IMR-90 (cell line): ENCODE measurements around the gene UBASH3B. TPM values are rescaled to one million over a fixed set of nuclear protein-coding genes. Genes with fewer than 3 reads are reported as not detected.

ENCODE experiments used
- ATAC-seq: fragments of 200-7000 bp; cut with Tn5 transposase; 2 replicates; pipeline ENCODE4 v1.9.1; 2020; ENCODE audit warnings: low read depth, mild to moderate bottlenecking, moderate library complexity
- BruUV-seq: library from RNA; stranded (reverse); fragments of 400-500 nt; replicated peaks from 2 replicates; lab custom pipeline; 2021; lab: Mats Ljungman, UMichigan
- CTCF ChIA-PET: fragments of 300-600 bp; formaldehyde crosslinking; extraction: SDS; loops from one replicate; lab custom pipeline; 2021; ENCODE audit warnings: antibody characterized with exemption; lab: Yijun Ruan, JAX
- POLR2A ChIA-PET: fragments of 300-600 bp; sonication (Branson Sonifier 250); formaldehyde crosslinking; loops from one replicate; lab custom pipeline; 2022; ENCODE audit warnings: antibody characterized with exemption; ENCODE audit not compliant: unreplicated experiment; lab: Charles Lee
- DNase-seq: peaks from one replicate; pipeline ENCODE4 v3.0.0; 2013
- H2AFZ ChIP-seq: replicated peaks from 2 replicates; pipeline ENCODE3; 2013; ENCODE audit warnings: low read length, mild to moderate bottlenecking; ENCODE audit not compliant: poor library complexity
- H2AK5ac ChIP-seq: 2 replicates; pipeline ENCODE4 v1.6.1; 2013; ENCODE audit warnings: low read depth, low read length, inconsistent platforms
- H2AK9ac ChIP-seq: replicated peaks from 2 replicates; pipeline ENCODE3; 2013; ENCODE audit warnings: mild to moderate bottlenecking, low read depth, low read length, moderate library complexity; ENCODE audit not compliant: poor library complexity
- H2BK120ac ChIP-seq: 2 replicates; pipeline ENCODE4 v1.6.1; 2013; ENCODE audit warnings: low read depth, low read length, inconsistent platforms
- H2BK15ac ChIP-seq: 3 replicates; pipeline ENCODE4 v1.6.1; 2013; ENCODE audit warnings: low read depth, low read length, inconsistent platforms
- H2BK20ac ChIP-seq: 2 replicates; pipeline ENCODE4 v1.6.1; 2013; ENCODE audit warnings: low read depth, mild to moderate bottlenecking, inconsistent platforms, low read length, moderate library complexity
- H2BK5ac ChIP-seq: 2 replicates; pipeline ENCODE4 v1.6.1; 2013; ENCODE audit warnings: mild to moderate bottlenecking, low read depth, low read length, inconsistent platforms; ENCODE audit not compliant: poor library complexity, severe bottlenecking
- H3K14ac ChIP-seq: replicated peaks from 2 replicates; pipeline ENCODE4 v1.6.1; 2013; ENCODE audit warnings: low read depth, low read length, inconsistent platforms
- H3K18ac ChIP-seq: 2 replicates; pipeline ENCODE4 v1.6.1; 2013; ENCODE audit warnings: low read depth, low read length, control low read depth
- H3K23ac ChIP-seq: 2 replicates; pipeline ENCODE4 v1.6.1; 2013; ENCODE audit warnings: low read depth, low read length, inconsistent platforms
- H3K27ac ChIP-seq: 2 replicates; pipeline ENCODE4 v1.5.1; 2013; ENCODE audit warnings: mild to moderate bottlenecking, control low read depth, low read length; ENCODE audit not compliant: insufficient read depth
- H3K27me3 ChIP-seq: 2 replicates; pipeline ENCODE4 v1.6.1; 2013; ENCODE audit warnings: low read length; ENCODE audit not compliant: control insufficient read depth, insufficient read depth
- H3K36me3 ChIP-seq: 2 replicates; pipeline ENCODE4 v1.6.1; 2013; ENCODE audit warnings: low read length, mixed read lengths; ENCODE audit not compliant: control insufficient read depth, insufficient read depth
- H3K4ac ChIP-seq: 2 replicates; pipeline ENCODE4 v1.6.1; 2013; ENCODE audit warnings: low read depth, low read length, inconsistent platforms
- H3K4me1 ChIP-seq: 2 replicates; pipeline ENCODE4 v1.6.1; 2013; ENCODE audit warnings: low read length, mixed read lengths; ENCODE audit not compliant: control insufficient read depth, insufficient read depth
- H3K4me2 ChIP-seq: 2 replicates; pipeline ENCODE4 v1.6.1; 2013; ENCODE audit warnings: low read depth, mild to moderate bottlenecking, control low read depth, low read length, moderate library complexity
- H3K4me3 ChIP-seq: 2 replicates; pipeline ENCODE4 v1.5.1; 2013; ENCODE audit warnings: low read depth, mild to moderate bottlenecking, control low read depth, low read length, moderate library complexity; ENCODE audit not compliant: insufficient read depth
- H3K56ac ChIP-seq: 2 replicates; pipeline ENCODE4 v1.6.1; 2013; ENCODE audit warnings: low read length, inconsistent platforms; ENCODE audit not compliant: insufficient read depth; ENCODE audit errors: extremely low read depth
- H3K79me1 ChIP-seq, 2 experiments: 2 replicates each; pipeline ENCODE4 v1.6.1; 2013; ENCODE audit warnings: low read length in 2 of 2, inconsistent platforms in 1 of 2, low read depth in 1 of 2
- H3K9ac ChIP-seq: 2 replicates; pipeline ENCODE4 v1.6.1; 2013; ENCODE audit warnings: low read depth, low read length, control low read depth
- H3K9me1 ChIP-seq: 2 replicates; pipeline ENCODE4 v1.6.1; 2013; ENCODE audit warnings: low read length, inconsistent platforms; ENCODE audit not compliant: insufficient read depth
- H3K9me3 ChIP-seq: 2 replicates; pipeline ENCODE4 v1.6.1; 2013; ENCODE audit warnings: low read length; ENCODE audit not compliant: control insufficient read depth, insufficient read depth
- H4K20me1 ChIP-seq: 2 replicates; pipeline ENCODE4 v1.6.1; 2013; ENCODE audit warnings: low read length, inconsistent platforms; ENCODE audit not compliant: insufficient read depth
- H4K5ac ChIP-seq: 2 replicates; pipeline ENCODE4 v1.6.1; 2013; ENCODE audit warnings: mild to moderate bottlenecking, low read depth, low read length, control low read depth
- H4K8ac ChIP-seq, 2 experiments: 2 replicates each; pipeline ENCODE4 v1.6.1; 2013; ENCODE audit warnings: low read depth in 2 of 2, low read length in 2 of 2, control low read depth in 1 of 2, inconsistent platforms in 1 of 2
- H4K91ac ChIP-seq: 2 replicates; pipeline ENCODE4 v1.6.1; 2013; ENCODE audit warnings: low read depth, low read length, inconsistent platforms; ENCODE audit not compliant: insufficient read depth
- MXI1 ChIP-seq: IDR thresholded peaks from 2 replicates; pipeline ENCODE4 v1.6.1; 2012; ENCODE audit warnings: low read depth, mild to moderate bottlenecking, low read length, moderate library complexity, borderline replicate concordance
- WGBS, 2 experiments: methylation state at CpG; one replicate each; pipeline versions ENCODE4 v1.1.5 to v1.1.7; 2013; ENCODE audit warnings: missing lambda C conversion rate in 2 of 2; ENCODE audit not compliant: insufficient read length in 1 of 2; ENCODE audit errors: extremely low coverage in 2 of 2; 5-methylcytosine and 5-hydroxymethylcytosine counted together
- dilution Hi-C: fragments of 300-500 bp; cut with HindIII; formaldehyde crosslinking; loops from one replicate; pipeline ENCODE4 v1.14.3; 2018; ENCODE audit warnings: low sequenced_read_pairs; ENCODE audit not compliant: unreplicated experiment
- in situ Hi-C: fragments of 300-500 bp; cut with MboI; formaldehyde crosslinking; loops from 3 replicates; pipeline ENCODE4 v1.14.3; 2019; ENCODE audit warnings: low sequenced_read_pairs, inconsistent platforms, mixed read lengths
- intact Hi-C: fragments of 100-400 bp; cut with micrococcal nuclease; formaldehyde crosslinking; loops from 2 replicates; pipeline ENCODE4 v1.10.0; 2022
- polyA plus RNA-seq, 3 experiments: library from polyadenylated mRNA; depleted of rRNA; stranded (reverse); fragments of >200 nt; gene quantifications; 2 replicates each; pipeline ENCODE4 v1.2.3, GENCODE V29; 2012; ENCODE audit warnings: low replicate concordance in 1 of 3
- total RNA-seq: library from RNA; depleted of rRNA; stranded (reverse); fragments of >200 nt; gene quantifications from 2 replicates; pipeline ENCODE4 v1.2.3, GENCODE V29; 2012

Gene UBASH3B
- total and polyA plus RNA-seq, 2 of the 4 experiments (the other 2 are of a cell fraction) = 27.2 to 48.0 TPM

DNA sequence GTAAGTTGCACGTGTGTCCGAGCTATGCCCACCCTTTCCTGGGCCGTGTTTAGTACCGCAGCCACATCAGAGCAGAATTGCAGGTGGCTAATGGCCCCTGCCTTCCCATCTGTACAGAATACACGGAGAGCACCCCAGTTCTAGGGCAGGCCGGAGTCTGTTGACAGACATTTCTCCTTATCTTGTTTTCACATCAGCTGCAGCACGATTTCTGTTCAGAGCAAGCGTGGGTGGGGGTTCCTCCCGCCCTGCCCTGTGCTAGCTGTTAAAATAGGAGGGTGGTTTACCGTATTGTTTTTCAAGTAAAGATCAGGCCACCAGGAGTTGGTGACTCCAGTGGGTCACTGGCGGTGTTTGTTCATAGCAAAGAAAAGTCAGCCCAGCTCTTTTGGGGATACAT is 41.1 kb downstream of the UBASH3B start:
- H3K14ac ChIP-seq = no peak overlapping the region
- H3K9me1 ChIP-seq = peaks cover 21% of the 10 kb centered on the region
- H3K27me3 ChIP-seq = no peaks in the 10 kb centered on the region
- intact Hi-C loops (no loop called here), in situ Hi-C loops (loop anchor here (25.0 kb wide), 1 partner anchor 491 kb away; the partner anchor contains the start of gene CLMP), dilution Hi-C loops (no loop called here)
- no peak overlapping the region for H2BK120ac ChIP-seq
- peaks cover 17% of the 10 kb centered on the region for H4K20me1 ChIP-seq
- H3K36me3 ChIP-seq = no peaks in the 10 kb centered on the region
- H3K56ac ChIP-seq = no peak overlapping the region
- POLR2A ChIA-PET = no interaction called here
- no peak overlapping the region for H4K8ac ChIP-seq
- H3K4me1 ChIP-seq = peaks cover 11% of the 10 kb centered on the region
- H4K91ac ChIP-seq = no peak overlapping the region
- H3K27ac ChIP-seq = no peak overlapping the region
- H3K18ac ChIP-seq = no peak overlapping the region
- H3K79me1 ChIP-seq = peaks cover 43 to 86% of the 10 kb centered on the region in 2 experiments
- no peaks in the 10 kb centered on the region for H3K9me3 ChIP-seq
- CTCF ChIA-PET = interaction anchor here (0.8 kb wide), 1 partner anchor 9 kb away, joined by 3 read pairs; no protein-coding TSS in a partner anchor
- no peak overlapping the region for H2BK5ac ChIP-seq
- ATAC-seq = no peak
- no peak overlapping the region for H3K4me2 ChIP-seq
- no peak overlapping the region for H2AFZ ChIP-seq
- no peak overlapping the region for H3K4ac ChIP-seq
- no peak overlapping the region for H2AK9ac ChIP-seq
- DNase-seq = no peak
- no peak for TF ChIP-seq MXI1
- H3K23ac ChIP-seq = no peak overlapping the region
- H2AK5ac ChIP-seq = no peak overlapping the region; the same call in 1 of the 2 replicates
- 91% methylated on average over 7 of the region's 11 CpGs; no CpG with 5 or more reads in 1 of the 2 experiments for WGBS, 2 experiments
- no peak overlapping the region for H2BK20ac ChIP-seq
- BruUV-seq = no TSS peak
- H2BK15ac ChIP-seq = no peak overlapping the region
- no peak overlapping the region for H3K4me3 ChIP-seq
- no peak overlapping the region for H3K9ac ChIP-seq
- H4K5ac ChIP-seq = no peak overlapping the region
